Measurements from ENCODE around the gene PNMT.

PNMT gene

DNA sequence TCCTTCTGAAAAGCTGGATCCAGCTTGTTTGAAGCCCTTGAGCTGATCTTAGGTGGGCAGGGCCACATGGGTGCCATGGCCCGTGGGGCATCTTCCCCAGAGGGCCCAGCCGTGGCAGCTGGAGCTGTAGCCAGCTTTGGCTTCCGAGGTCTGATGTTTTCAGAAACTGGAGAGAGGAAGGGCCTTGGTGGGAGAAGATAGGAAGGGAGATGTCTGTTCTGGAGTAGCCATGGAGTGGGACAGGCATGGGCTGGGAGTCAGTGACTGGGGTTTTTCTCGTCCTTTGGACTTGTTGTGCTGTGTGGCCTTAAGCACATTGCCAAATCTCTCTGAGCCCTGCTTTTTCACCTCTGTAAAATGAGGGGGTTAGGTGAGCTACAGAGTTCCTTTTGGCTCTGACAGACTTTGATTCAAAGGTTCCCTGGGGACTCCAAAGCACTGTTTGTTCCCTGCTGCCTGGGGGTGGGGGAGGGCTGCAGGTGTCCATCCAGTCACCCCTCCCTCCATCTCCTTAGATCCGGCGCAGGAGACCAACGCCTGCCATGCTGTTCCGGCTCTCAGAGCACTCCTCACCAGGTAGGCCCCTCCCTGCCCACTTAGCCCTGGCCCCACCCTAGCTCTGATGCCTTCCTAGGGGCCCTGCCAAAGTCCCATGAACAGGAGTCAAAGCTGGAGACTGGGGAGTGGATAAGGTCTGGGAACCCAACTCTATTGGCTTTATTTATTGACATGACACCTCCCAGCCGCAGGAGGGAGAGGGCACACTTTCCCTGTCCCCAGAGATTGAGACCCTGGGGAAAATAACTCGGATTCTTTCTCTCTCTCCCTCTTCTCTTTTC is 39.4 kb upstream of the PNMT start:
- Mint-ChIP-seq H3K27me3 (peaks cover 67% of the 10 kb centered on the region), H3K27ac (no peak overlapping the region), H3K4me3 (no peak overlapping the region), H3K9me3 (no peaks in the 10 kb centered on the region), H3K4me1 (peaks cover 25% of the 10 kb centered on the region)
- ATAC-seq = no peak
- DNase-seq = no peak

DNA sequence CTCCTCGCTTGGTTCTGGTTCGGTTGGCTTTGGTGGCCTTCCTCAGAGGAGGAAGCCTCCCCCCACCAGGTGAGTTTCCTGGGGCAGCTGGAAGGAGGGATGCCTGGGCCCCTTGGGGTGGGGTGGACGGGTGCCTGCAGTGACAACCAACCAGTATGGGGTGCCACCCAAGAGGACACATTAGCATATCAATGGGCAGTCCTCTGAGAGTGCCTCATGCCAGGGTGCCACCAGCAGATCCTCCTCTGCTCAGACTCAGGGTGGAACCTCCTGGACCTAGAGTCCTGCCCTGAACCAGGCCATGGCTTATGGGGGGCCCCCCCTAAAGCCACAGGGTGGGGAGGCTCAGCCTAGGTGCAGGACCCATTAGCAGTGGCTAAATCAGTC is 38.8 kb upstream of the PNMT start:
- Mint-ChIP-seq H3K27me3 (peaks cover 67% of the 10 kb centered on the region), H3K9me3 (no peaks in the 10 kb centered on the region), H3K4me1 (peaks cover 25% of the 10 kb centered on the region), H3K27ac (no peak overlapping the region), H3K4me3 (no peak overlapping the region)
- ATAC-seq (no peak), DNase-seq (no peak)

DNA sequence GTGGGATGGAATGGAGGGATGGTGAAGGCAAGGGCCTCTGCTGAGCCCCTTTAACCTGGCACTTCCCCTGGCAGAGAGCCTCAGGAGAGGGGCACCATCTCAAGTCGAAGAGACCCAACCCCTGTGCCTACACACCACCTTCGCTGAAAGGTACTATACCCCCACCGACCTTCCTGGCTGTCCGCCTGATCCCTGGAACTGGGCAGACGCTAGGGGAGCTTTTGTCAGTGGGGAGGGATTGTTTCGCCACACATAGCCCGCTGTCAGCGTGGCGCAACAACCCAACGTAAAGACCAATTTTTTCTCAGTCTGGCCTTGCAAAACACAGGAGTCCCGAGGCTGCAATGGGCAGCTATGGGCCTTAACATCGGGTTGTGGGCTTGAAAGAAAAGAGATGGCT is 38.4 kb upstream of the PNMT start:
- H3K27me3 Mint-ChIP-seq = peaks cover 62% of the 10 kb centered on the region
- no peak overlapping the region for H3K27ac Mint-ChIP-seq
- no peak overlapping the region for H3K4me3 Mint-ChIP-seq
- no peak for ATAC-seq
- H3K4me1 Mint-ChIP-seq = peaks cover 25% of the 10 kb centered on the region
- no peak for DNase-seq
- H3K9me3 Mint-ChIP-seq = no peaks in the 10 kb centered on the region

DNA sequence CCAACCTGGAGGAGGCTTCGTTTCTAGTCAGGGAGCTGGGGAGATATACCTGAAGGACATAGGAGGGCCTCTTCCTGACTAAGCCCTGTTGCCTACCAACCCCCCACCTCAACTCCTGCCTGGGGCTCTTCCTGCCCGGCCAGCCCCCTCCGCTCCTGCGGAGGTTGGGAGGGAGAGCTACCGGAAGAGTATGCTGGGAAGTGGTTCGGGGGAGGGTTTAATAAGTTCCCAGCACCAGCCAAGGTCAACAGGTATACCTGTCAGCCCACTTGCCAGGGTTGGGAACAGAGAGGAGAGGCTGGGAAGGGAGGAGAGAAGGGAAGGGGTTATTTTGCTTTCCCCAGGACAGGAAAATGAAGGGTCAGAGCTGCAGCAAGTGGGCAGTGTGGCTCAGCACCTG is 36.9 kb upstream of the PNMT start:
- Mint-ChIP-seq H3K9me3 (no peaks in the 10 kb centered on the region), H3K4me1 (peaks cover 27% of the 10 kb centered on the region), H3K27me3 (peaks cover 47% of the 10 kb centered on the region), H3K4me3 (no peak overlapping the region), H3K27ac (no peak overlapping the region)
- DNase-seq (no peak), ATAC-seq (no peak)

DNA sequence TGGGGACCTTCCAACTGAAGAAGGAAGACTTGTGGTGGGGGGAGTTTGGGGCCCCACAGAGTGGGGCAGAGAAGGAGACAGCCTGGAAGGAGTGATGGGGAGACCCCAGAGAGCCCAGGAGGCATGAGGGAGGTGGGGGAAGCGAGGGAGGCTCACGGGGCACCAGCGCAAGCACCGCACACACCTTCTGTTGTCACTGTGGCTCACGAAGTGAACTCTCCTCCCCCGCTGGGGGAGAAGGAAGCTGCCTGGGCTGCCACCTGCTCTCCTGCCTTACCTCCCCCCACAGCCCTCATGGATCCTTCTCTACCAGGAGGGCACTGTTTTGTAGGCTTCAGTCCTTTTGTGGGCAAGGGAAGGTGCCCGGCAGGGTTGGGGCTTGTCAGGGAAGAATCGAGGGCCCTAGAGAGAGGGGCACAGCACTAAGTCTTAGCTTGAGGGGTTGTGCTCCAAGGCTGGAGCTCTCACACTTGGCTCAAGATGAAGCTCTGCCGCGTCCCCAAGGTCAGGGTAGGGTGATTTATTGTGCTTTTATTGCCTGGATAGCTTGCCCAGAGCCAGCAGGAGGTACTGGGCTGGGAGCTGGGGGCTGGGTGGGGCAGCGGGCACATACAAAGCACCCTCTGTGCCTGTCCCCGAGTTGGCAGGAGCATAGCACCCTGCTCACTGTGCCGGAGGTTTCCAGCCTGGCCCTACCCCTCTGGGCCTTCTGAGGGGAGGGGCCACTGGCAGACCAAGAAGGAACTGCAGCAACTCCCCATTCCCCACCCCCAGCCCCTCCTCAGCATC is 35.9 kb upstream of the PNMT start:
- no peaks in the 10 kb centered on the region for H3K9me3 Mint-ChIP-seq
- DNase-seq (no peak), ATAC-seq (no peak)
- peaks cover 39% of the 10 kb centered on the region for H3K27me3 Mint-ChIP-seq
- peaks cover 25% of the 10 kb centered on the region for H3K4me1 Mint-ChIP-seq
- no peak overlapping the region for H3K4me3 Mint-ChIP-seq
- H3K27ac Mint-ChIP-seq = peak overlapping the region in 1 of 2 donors; percentile 15

DNA sequence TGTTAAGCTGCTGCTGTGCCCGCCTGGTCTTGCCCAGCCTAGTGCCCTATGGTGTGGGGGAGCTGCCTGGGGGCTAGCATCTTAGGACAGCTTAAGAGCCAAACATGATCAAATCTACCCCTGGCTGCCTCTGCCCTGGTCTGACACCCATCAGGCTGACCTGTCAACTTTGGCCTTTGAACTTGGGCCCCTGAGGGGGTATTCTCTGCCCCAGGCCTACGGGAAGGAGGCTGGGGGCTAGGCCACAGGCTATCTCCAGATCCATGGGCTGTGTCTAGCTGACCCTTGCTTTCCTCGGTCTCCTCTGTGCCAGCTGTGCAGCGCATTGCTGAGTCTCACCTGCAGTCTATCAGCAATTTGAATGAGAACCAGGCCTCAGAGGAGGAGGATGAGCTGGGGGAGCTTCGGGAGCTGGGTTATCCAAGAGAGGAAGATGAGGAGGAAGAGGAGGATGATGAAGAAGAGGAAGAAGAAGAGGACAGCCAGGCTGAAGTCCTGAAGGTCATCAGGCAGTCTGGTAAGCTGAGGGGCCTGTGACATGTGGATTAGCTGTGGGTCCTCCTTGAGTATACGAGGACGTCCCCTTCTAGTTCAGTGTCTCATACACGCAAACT is 34.6 kb upstream of the PNMT start:
- Mint-ChIP-seq H3K27ac (no peak overlapping the region), H3K4me1 (peaks cover 37% of the 10 kb centered on the region), H3K4me3 (no peak overlapping the region), H3K27me3 (peaks cover 27% of the 10 kb centered on the region), H3K9me3 (no peaks in the 10 kb centered on the region)
- ATAC-seq (no peak), DNase-seq (no peak)

DNA sequence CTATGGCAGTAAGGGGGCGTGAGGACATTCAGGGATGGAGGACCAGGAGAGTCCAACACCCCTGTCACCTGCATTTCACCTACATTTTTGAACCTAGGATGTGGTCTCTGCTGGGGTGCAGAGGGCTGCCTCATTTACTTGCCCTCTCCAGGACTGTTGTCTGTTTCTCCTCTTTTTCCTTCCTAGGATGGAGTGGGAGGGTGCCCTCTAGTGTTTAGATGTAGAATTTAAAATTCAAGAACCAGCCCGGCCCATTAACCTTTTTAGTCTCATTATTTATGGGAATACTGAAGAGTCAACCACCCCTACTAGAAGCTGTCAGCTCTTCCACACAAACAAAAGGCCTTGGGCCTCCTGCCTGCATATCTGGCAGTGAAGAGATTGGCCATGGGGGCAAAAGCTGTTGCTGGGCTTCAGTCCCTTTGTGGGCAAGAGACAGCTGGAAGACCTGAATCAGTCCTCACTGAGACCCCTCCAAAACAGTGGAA is 33.8 kb upstream of the PNMT start:
- H3K27ac Mint-ChIP-seq = no peak overlapping the region
- peaks cover 19% of the 10 kb centered on the region for H3K27me3 Mint-ChIP-seq
- peaks cover 45% of the 10 kb centered on the region for H3K4me1 Mint-ChIP-seq
- no peaks in the 10 kb centered on the region for H3K9me3 Mint-ChIP-seq
- no peak for ATAC-seq
- DNase-seq = no peak
- no peak overlapping the region for H3K4me3 Mint-ChIP-seq

DNA sequence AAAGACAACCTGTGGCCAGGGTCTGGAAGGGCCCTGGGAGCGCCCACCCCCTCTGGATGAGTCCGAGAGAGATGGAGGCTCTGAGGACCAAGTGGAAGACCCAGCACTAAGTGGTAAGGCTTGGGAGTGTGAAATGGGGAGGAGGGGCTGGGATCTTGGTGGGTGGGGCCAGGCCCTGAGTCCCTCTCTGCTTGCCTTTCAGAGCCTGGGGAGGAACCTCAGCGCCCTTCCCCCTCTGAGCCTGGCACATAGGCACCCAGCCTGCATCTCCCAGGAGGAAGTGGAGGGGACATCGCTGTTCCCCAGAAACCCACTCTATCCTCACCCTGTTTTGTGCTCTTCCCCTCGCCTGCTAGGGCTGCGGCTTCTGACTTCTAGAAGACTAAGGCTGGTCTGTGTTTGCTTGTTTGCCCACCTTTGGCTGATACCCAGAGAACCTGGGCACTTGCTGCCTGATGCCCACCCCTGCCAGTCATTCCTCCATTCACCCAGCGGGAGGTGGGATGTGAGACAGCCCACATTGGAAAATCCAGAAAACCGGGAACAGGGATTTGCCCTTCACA is 32.6 kb upstream of the PNMT start:
- ATAC-seq = no peak
- Mint-ChIP-seq H3K4me1 (peaks cover 58% of the 10 kb centered on the region), H3K4me3 (no peak overlapping the region)

DNA sequence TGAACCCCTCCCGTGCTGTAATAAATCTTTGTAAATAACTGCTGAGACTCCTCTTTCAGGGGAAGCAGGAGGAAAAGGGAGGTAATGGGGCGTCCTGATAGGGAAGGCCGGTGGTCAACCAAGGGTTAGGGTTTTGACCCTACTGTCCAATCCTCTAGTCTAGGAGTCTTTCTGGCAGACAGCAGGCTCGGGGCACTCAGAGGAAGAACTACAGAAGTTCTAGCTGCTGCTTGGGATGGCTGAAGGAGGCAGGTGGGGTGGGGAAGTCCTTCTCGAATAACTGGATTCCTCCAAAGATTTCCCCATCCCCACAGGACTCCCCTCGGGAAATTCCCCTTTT is 31.7 kb upstream of the PNMT start:
- ATAC-seq (peak; percentile 33), DNase-seq (no peak)
- Mint-ChIP-seq H3K4me3 (peak overlapping the region; percentile 90 to 96), H3K27ac (peak overlapping the region; percentile 92 to 95), H3K9me3 (no peaks in the 10 kb centered on the region), H3K27me3 (peaks cover 8% of the 10 kb centered on the region), H3K4me1 (peaks cover 59% of the 10 kb centered on the region)

More for the DNA sequence above, 32.6 kb upstream of the PNMT start:
- H3K27me3 Mint-ChIP-seq = peaks cover 16% of the 10 kb centered on the region
- H3K9me3 Mint-ChIP-seq = no peaks in the 10 kb centered on the region
- H3K27ac Mint-ChIP-seq = no peak overlapping the region
- DNase-seq = no peak

DNA sequence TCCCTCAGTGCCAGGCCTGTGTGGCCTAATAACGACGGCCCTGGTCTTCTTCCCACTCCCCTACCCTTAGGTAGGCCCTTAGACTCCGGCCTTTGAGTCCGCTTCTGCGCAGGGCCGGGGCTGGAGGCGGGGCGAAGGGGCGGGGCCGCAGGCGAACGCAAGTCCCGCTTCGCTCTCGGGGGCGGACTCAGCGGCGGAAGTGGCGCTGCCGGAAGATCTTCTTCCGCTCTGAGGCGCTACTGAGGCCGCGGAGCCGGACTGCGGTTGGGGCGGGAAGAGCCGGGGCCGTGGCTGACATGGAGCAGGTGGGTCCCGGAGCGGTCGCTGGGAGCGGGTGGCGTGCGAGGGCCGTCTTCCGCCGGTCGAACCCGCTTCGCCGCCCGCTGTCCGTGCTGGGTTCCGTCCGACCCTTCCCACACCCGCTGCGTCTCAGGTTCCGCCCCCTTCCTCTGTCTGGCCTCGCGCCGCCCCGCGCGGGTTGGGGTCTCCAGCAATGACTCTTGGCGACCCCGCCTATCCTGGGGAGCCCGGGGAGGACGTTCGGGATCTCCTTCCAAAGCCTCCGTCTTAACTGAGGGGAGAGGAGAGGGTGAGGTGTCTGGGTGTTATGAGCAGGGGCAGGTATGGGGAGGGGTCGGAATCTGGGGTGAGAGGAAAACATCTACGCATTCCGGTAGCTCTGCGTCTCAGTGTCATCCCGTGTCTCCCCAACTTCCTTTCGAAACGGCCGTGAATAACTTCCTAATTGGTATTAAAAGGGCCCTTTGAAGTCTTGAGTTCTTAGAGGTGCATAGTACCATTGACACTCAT is 31.1 kb upstream of the PNMT start, which contains the start of gene STARD3:
STARD3 (plus strand) TSS at position 218 of the 810 bp plus-strand sequence. CDS start 16,388 bp downstream, outside the sequence.
- ATAC-seq = peak; percentile 93
- Mint-ChIP-seq H3K27me3 (peaks cover 2% of the 10 kb centered on the region), H3K4me3 (peak within 1 kb of the TSS; percentile 90 to 96)

DNA sequence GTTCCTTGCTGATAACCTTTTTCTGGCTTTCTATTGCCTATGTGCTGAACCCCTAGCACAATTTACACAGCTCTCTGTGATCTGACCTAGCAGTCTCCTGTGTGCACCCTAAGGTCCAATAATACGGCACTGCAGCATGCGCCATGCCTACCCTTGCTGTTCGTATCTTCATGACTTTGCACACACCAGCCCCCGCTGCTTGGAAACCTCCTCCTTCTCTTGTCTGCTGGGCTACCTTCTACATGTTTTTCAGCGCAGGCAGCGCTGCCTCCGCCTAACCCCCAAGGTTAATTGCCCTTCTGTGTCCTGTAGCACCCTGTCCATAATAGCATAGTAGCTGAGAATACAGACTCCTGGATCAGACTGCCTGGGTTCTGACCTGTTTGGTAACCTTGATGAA is 29.9 kb upstream of the PNMT start:
- peaks cover 69% of the 10 kb centered on the region for H3K4me1 Mint-ChIP-seq
- no peak for ATAC-seq
- H3K27ac Mint-ChIP-seq = peak overlapping the region in 1 of 2 donors; percentile 95
- no peak for DNase-seq
- H3K9me3 Mint-ChIP-seq = no peaks in the 10 kb centered on the region
- peak overlapping the region; percentile 90 to 96 for H3K4me3 Mint-ChIP-seq
- H3K27me3 Mint-ChIP-seq = no peaks in the 10 kb centered on the region

More for the DNA sequence above, 31.1 kb upstream of the PNMT start, which contains the start of gene STARD3:
- H3K4me1 Mint-ChIP-seq = peaks cover 59% of the 10 kb centered on the region
- H3K27ac Mint-ChIP-seq = peak within 1 kb of the TSS; percentile 92 to 95
- DNase-seq = peak; percentile 84 to 90
- no peaks in the 10 kb centered on the region for H3K9me3 Mint-ChIP-seq

DNA sequence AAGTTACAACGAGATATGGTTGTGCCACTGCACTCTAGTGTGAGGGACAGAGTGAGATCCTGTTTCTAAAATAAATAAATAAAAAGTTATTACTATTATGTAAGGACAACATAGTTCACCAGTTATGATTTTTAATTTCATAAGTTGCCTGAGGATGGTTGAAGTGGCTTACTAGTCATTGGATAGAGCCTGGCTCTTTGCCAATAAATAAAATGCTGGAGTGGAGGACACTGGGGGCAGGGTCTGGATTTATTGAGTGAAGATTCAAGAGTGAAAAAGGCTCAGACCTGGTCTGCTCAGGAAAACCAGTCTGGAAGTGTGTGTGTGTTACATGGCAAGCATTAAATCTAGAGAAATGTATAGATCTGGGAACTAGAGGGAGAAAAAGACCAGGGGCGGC is 29.2 kb upstream of the PNMT start:
- no peak overlapping the region for H3K27ac Mint-ChIP-seq
- no peaks in the 10 kb centered on the region for H3K9me3 Mint-ChIP-seq
- peaks cover 76% of the 10 kb centered on the region for H3K4me1 Mint-ChIP-seq
- ATAC-seq = no peak
- H3K4me3 Mint-ChIP-seq = peak overlapping the region; percentile 2 to 7
- no peak for DNase-seq
- no peaks in the 10 kb centered on the region for H3K27me3 Mint-ChIP-seq

DNA sequence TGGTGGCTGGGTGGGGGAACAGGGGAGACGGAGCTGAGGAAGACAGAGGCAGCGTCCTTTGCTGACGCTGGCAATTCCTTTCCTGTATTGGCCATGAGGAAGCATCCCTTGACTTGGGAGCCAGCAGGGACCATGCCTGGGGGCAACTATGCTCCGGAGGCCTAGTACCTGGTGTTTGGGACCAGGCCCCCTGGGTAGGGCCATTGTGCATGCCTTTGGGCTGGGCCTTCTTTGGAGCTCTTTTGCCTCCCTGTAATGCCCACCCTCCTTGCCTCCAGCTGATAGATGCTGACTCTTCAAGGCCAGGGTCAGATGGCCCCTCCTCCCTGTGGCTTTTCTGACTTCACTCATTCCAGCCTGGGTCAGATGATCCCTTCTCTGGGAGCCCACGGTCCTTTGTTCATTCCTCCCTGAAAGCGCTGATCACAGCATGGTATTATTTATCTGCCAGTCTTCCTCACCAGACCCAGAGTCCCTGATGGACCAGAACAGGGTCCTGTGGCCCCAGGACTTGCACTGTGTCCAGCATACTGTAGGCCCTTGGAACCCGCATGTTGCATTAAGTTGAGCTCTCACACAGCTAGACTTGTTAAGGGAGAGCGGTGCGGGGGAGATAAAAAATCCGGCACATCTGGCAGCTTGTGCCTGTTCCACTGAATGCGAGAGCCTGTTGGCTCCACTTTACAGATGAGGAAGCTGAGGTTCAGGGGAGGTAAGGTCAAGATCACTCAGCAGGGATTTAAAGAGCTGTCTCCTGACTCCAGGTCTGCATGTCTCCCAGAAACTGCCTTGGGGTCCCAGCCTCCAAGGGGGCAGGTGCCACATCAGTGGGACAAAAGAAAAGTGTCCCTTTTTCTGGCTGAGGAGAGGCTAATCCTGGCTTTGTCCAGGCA is 28.4 kb upstream of the PNMT start:
- no peak for ATAC-seq
- Mint-ChIP-seq H3K9me3 (no peaks in the 10 kb centered on the region), H3K4me3 (peak overlapping the region; percentile 14 to 44), H3K4me1 (peaks cover 84% of the 10 kb centered on the region), H3K27me3 (no peaks in the 10 kb centered on the region), H3K27ac (peak overlapping the region; percentile 5 to 80)
- DNase-seq = no peak

DNA sequence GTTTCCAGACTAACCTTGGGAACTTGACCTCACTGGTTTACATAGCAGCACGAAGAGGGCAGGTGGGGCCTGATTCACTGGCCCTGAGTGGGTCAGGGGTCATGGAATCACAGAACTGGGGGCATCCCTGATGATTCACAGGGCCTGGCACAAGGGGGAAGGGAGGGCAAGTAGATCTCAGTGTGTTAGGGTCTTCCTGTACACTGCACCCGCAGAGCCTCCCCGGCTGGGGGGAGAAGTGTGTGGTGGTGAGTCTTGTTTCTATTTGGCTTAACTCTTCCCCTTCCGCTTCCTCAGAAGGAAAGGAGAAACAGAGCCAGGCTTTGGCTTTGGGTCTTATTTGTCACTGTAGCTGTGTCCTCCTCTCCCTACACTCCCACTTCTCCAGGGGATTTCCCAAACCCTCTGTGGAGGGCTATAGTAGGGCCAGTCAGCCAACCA is 27.6 kb upstream of the PNMT start:
- DNase-seq (no peak), ATAC-seq (no peak)
- Mint-ChIP-seq H3K4me3 (peak overlapping the region; percentile 29 to 48), H3K9me3 (no peaks in the 10 kb centered on the region), H3K27ac (peak overlapping the region; percentile 55 to 88), H3K4me1 (peaks cover 92% of the 10 kb centered on the region), H3K27me3 (no peaks in the 10 kb centered on the region)
